Measurements from ENCODE around the gene RASD1. TPM values are rescaled to one million over a fixed set of nuclear protein-coding genes. Genes with fewer than 3 reads are reported as not detected.
A peak's percentile ranks its signal among the peaks of the same experiment; 100 is the strongest.
"Not testable (repeated sequence)": the region's sequence is repeated elsewhere in the genome, so short reads cannot be mapped to it uniquely, and the experiment has no call there.

The RASD1 gene
- total RNA-seq, 2 experiments from 2014 or later: 0.29 to 0.42 TPM

DNA sequence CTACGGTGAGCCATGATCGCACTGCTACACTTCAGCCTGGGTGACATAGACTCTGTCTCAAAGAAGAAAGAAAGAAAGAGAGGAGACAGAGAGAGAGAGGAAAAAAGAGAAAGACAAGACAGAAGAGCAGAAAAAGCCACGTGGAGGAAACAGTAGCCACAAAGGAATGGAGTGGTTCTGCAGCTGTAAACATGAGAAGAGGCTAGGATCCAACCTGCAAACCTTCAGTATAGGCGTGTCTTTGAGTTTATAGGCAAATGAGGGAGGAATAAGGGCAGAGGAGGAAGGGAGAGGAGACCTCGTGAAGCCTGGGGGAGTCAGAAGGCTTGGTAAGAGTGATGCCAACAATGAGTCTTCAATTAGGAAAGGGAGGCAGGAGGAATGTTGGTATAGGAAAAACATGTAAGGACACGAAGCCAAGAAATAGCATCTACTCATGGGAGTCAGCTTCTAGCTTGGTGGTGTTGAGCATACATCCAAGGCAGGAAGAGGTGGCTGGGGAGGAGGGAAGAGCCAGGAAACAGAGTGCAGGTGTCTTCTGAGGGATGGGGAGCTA lies 15.5 kb downstream of the RASD1 start:
- no peak overlapping the region for H3K4me3 Mint-ChIP-seq
- H3K36me3 Mint-ChIP-seq (ENCODE audit: low read depth): peaks cover 19% of the 10 kb centered on the region
- DNase-seq: no peak
- peaks cover 68% of the 10 kb centered on the region for H3K4me1 Mint-ChIP-seq
- H3K27ac Mint-ChIP-seq: no peak overlapping the region
- POLR2A ChIA-PET: no interaction called here
- H3K27me3 Mint-ChIP-seq: no peaks in the 10 kb centered on the region
- CTCF ChIA-PET: interaction anchor here (0.6 to 1.2 kb wide), 2 partner anchors 10 to 1293 kb away, joined by 3 to 4 read pairs; no protein-coding TSS in a partner anchor
- H3K9me3 Mint-ChIP-seq: no peaks in the 10 kb centered on the region

DNA sequence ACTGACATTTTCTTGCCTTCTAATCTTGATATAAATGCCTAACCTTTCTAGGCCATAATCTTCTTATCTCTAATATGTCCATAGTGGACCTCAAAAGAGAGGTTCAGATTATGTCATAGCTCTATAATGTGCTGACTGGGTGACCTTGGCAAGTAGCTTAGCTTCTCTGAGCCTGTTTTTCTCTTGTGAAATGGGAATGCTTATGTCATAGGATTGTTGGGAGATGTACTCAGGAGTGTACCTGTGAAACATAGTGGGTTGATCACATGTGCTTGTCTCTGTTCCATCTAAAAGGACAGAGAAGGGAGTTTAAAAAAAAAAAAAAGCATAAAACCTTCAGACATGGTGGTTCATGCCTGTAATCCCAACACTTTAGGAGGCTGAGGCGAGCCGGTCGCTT lies 17.0 kb downstream of the RASD1 start:
- Mint-ChIP-seq H3K4me3 (no peak overlapping the region), H3K4me1 (peaks cover 59% of the 10 kb centered on the region), H3K27me3 (no peaks in the 10 kb centered on the region), H3K36me3 (ENCODE audit: low read depth) (peaks cover 14% of the 10 kb centered on the region), H3K9me3 (no peaks in the 10 kb centered on the region), H3K27ac (no peak overlapping the region)
- POLR2A ChIA-PET: no interaction called here
- DNase-seq: no peak
- CTCF ChIA-PET: interaction anchor here (1.2 kb wide), 1 partner anchor 18 kb away, joined by 4 read pairs; no protein-coding TSS in a partner anchor

DNA sequence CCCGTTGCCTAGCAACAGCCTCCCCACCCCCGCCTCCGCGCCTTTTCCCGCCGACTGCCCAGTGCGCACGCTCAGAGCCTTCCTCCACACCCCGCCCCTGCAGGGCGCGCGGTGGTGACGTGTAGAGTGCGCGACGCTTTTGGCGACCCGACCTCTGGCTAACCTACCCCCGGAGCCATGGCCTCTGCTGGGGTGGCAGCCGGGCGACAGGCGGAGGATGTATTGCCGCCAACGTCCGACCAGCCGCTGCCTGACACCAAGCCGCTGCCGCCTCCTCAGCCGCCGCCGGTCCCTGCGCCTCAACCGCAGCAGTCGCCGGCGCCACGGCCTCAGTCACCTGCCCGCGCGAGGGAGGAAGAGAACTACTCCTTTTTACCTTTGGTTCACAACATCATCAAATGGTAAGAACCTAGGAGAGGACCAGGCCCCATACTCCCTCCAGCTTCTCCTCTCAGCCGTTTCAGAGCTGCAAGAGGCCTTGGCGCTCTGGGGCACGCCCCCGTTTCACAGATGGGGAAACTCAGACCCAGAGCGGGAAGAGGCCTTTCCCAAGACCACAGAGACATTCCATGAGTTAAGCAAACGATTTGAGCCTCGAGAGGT lies 19.2 kb downstream of the RASD1 start, which contains the start of gene MED9:
Gene MED9 (plus strand): TSS at position 136 of the 603 bp plus-strand sequence. CDS start 42 bp downstream, at position 178.
- ChIA-PET POLR2A (no interaction called here), CTCF (no interaction called here)
- Mint-ChIP-seq H3K4me1 (peaks cover 46% of the 10 kb centered on the region), H3K27ac (peak within 1 kb of the TSS; percentile 89), H3K9me3 (no peaks in the 10 kb centered on the region), H3K27me3 (peaks cover 14% of the 10 kb centered on the region), H3K36me3 (ENCODE audit: low read depth) (peaks cover 10% of the 10 kb centered on the region), H3K4me3 (peak within 1 kb of the TSS; percentile 95)
- peak; percentile 94 for DNase-seq

DNA sequence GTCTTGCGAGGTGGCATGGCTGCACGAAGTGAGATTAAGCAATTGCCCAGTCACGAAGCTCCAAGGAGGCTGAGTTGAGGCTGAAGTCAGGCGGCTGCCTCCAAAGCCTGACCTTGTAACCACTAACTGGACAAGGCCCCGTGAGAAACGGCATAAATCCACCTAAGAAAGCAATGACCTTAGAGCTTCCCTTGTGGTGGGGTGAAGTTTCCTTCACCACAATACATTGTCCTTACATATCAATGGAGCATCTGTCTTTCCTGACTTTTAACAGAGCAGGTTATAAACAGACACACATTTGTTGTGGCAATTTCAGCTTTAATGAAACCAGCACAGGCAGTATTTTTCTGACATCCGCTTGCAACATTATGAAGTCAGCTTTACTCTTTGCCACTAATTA lies 21.9 kb downstream of the RASD1 start:
- no peaks in the 10 kb centered on the region for H3K36me3 Mint-ChIP-seq (ENCODE audit: low read depth)
- H3K4me3 Mint-ChIP-seq: no peak overlapping the region
- peaks cover 16% of the 10 kb centered on the region for H3K27me3 Mint-ChIP-seq
- no peaks in the 10 kb centered on the region for H3K9me3 Mint-ChIP-seq
- ChIA-PET POLR2A (no interaction called here), CTCF (interaction anchor here (1.0 to 1.3 kb wide), 2 partner anchors 13 to 22 kb away, joined by 3 to 5 read pairs; partner anchors contain the start of gene RASD1)
- peaks cover 26% of the 10 kb centered on the region for H3K4me1 Mint-ChIP-seq
- no peak for DNase-seq
- H3K27ac Mint-ChIP-seq: no peak overlapping the region

DNA sequence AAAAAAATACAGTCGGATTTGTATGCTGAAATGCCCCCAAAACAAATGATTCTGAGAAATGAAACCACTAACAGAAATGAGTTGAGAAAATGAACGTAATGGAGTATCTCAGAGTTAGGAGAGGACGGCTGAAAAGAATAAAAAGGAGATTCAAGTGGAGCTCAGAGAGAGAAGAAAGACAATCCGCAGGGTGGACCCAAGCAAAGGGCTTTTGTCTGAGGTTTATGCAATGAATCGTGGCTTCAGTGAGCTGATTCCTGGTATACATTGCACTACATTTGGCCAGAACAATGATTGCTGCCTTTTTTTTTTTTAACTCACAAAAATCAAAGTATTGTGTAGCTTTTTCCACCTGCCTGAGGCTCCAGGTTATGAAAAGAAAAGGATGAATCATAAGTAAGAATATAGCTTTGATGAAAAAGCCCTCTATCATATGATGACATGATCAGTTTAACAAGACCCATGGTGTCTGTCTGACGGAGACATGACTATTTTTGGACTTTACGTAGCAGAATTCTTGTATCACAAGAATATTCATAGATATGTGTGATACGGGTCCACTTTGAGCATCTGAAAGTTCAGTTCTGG lies 23.8 kb downstream of the RASD1 start:
- CTCF ChIA-PET: interaction anchor here (0.6 to 1.9 kb wide), 4 partner anchors 24 to 178 kb away, joined by 3 to 4 read pairs (median 4); no protein-coding TSS in a partner anchor
- Mint-ChIP-seq H3K36me3 (ENCODE audit: low read depth) (no peaks in the 10 kb centered on the region), H3K27ac (no peak overlapping the region), H3K4me1 (peaks cover 11% of the 10 kb centered on the region), H3K4me3 (no peak overlapping the region), H3K9me3 (no peaks in the 10 kb centered on the region), H3K27me3 (peaks cover 17% of the 10 kb centered on the region)
- POLR2A ChIA-PET: no interaction called here
- DNase-seq: no peak

DNA sequence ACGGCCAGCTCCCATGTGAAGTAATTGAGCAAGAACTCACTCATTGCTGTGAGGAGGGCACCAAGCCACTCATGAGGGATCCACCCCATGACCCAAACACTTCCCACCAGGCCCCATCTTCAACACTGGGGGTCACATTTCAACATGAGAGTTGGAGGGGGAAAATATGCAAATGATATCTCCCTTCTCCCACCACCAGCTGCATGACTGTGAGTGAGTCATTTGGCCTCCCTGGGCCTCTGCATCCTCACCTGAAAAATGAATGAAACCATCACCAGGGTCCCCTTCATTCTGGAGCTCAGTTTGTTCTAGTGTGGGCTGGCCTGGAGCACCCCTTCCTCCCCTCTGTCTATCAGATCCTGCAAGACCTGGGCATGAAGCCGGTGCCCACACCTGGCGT lies 26.2 kb downstream of the RASD1 start:
- Mint-ChIP-seq H3K9me3 (no peaks in the 10 kb centered on the region), H3K4me3 (no peak overlapping the region), H3K36me3 (ENCODE audit: low read depth) (no peaks in the 10 kb centered on the region), H3K4me1 (no peaks in the 10 kb centered on the region), H3K27me3 (peaks cover 27% of the 10 kb centered on the region), H3K27ac (no peak overlapping the region)
- CTCF ChIA-PET: interaction anchor here (0.8 kb wide), 1 partner anchor 24 kb away, joined by 3 read pairs; no protein-coding TSS in a partner anchor
- no peak for DNase-seq
- POLR2A ChIA-PET: no interaction called here

DNA sequence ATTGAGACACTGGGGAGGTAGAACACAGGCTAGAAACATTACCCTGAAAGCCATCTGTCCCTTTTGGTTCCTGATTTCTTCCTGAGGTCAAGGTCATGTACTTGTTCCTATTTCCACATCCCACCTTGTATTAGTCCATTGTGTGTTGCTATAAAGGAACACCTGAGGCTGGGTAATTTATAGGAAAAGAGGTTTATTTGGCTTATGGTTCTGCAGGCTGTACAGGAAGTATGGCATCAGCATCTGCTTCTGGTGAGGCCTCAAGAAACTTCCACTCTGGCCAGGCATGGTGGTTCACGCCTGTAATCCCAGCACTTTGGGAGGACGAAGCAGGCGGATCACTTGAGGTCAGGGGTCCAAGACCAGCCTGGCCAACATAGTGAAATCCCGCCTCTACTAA lies 26.8 kb downstream of the RASD1 start:
- Mint-ChIP-seq H3K9me3 (no peaks in the 10 kb centered on the region), H3K4me1 (no peaks in the 10 kb centered on the region), H3K27me3 (peaks cover 28% of the 10 kb centered on the region), H3K36me3 (ENCODE audit: low read depth) (no peaks in the 10 kb centered on the region), H3K4me3 (no peak overlapping the region), H3K27ac (no peak overlapping the region)
- DNase-seq: no peak
- ChIA-PET CTCF (no interaction called here), POLR2A (no interaction called here)

DNA sequence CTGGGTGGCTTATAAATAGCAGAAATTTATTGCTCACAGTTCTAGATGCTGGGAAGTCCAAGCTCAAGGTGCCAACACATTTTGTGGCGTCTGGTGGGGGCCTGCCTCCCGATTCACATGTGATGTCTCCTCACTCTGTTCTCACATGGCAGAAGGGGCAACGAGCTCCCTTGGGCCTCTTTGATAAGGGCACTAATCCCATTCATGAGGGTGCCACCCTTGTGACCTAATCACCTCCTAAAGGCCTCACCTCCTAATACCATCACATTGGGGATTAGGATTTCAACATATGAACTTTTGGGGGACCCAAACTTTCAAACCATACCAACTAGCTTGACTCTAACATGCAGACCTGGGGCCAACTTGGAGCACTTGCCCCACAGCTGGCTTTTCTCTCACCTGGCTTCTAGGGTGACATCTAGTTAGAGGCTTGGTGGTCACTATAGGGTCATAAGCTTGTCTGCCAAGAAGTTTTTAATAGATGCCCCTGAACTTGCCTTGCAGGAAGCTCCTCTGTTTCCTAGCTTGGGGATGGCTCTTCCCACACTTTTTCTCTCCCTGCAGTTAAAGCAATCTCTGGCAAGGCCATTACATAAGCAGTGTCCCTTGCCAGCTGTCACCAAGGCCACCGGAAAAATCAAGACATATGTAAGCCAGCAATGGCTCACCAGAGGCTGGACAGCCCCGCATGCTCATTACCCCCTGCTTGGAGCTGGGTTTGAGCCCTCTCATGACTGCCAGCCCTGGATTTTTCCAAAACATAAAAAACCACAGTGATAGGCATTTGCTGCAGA lies 27.8 kb downstream of the RASD1 start:
- Mint-ChIP-seq H3K9me3 (no peaks in the 10 kb centered on the region), H3K4me1 (no peaks in the 10 kb centered on the region), H3K27me3 (peaks cover 25% of the 10 kb centered on the region), H3K27ac (no peak overlapping the region), H3K4me3 (no peak overlapping the region), H3K36me3 (ENCODE audit: low read depth) (no peaks in the 10 kb centered on the region)
- POLR2A ChIA-PET: no interaction called here
- CTCF ChIA-PET: interaction anchor here (2.9 kb wide), 1 partner anchor 28 kb away, joined by 13 read pairs; the partner anchor contains the start of gene RASD1
- no peak for DNase-seq

DNA sequence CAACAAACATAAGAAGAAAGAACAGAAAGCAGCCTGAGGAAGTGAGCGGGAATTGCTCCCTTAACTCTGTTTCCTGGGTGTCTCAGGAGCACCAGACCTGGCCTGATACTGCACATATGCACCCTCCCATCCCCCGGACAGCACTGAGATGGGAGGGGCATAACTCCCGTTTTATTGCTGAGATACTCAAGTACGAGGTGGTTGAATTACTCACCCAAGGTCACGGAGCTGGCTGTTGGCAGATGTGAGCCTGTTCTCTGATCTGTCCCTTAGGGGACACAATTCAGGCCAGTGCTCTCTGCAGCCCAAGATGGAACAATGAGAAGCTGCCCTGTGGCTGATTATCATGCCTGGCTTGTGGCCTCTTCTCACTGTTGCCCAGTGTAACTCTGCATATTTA lies 28.5 kb downstream of the RASD1 start:
- no peaks in the 10 kb centered on the region for H3K9me3 Mint-ChIP-seq
- H3K36me3 Mint-ChIP-seq (ENCODE audit: low read depth): no peaks in the 10 kb centered on the region
- ChIA-PET CTCF (interaction anchor here (1.0 to 2.9 kb wide), 2 partner anchors 27 to 29 kb away, joined by 3 to 13 read pairs; partner anchors contain the start of gene RASD1), POLR2A (no interaction called here)
- no peaks in the 10 kb centered on the region for H3K4me1 Mint-ChIP-seq
- no peak overlapping the region for H3K4me3 Mint-ChIP-seq
- DNase-seq: no peak
- peaks cover 18% of the 10 kb centered on the region for H3K27me3 Mint-ChIP-seq
- no peak overlapping the region for H3K27ac Mint-ChIP-seq

DNA sequence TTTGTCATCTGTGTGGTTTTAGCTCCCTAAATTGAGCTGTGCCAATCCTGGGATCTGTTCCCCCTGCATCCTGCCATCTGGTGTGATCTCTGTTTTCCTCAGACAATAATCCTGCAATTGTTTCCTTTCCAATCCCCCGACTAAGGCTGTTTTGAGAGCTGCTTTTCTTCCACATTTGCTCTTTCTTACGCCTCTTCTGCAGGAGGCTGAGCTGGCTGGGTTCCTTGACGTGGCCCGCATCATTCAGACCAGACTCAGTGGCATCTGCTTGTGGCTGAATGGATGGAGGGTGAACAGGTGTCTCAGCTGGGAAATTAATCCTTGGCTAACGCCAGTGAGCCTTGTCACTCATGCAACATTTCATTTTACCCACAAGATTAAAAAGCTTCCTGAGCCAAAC lies 29.2 kb downstream of the RASD1 start:
- DNase-seq: no peak
- ChIA-PET POLR2A (no interaction called here), CTCF (interaction anchor here (1.0 to 2.9 kb wide), 3 partner anchors 11 to 30 kb away, joined by 3 to 13 read pairs (median 3); partner anchors contain the start of gene RASD1)
- Mint-ChIP-seq H3K4me3 (no peak overlapping the region), H3K4me1 (no peaks in the 10 kb centered on the region), H3K27ac (no peak overlapping the region), H3K36me3 (ENCODE audit: low read depth) (no peaks in the 10 kb centered on the region), H3K9me3 (no peaks in the 10 kb centered on the region), H3K27me3 (peaks cover 14% of the 10 kb centered on the region)

DNA sequence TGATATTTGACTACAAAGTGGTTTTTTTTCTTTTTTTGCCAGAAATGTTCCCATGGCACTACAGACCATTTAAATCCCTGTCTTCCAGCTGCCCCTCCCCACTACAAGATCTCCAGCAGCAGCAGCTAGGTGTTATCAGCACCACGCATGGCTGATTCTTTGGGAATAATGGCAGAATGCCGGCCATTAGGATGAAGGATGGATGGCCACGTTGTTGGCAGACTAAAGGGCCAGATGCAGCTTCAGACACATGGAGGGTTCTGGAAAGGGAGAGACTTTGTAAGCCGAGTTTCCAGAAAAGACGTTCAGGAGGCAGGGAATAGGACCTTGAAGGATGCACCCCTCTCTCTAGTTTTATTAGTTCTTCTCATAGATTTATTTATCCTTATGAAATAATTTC lies 29.7 kb downstream of the RASD1 start:
- CTCF ChIA-PET: interaction anchor here (0.7 to 2.9 kb wide), 4 partner anchors 10 to 111 kb away, joined by 3 to 13 read pairs (median 3); partner anchors contain the start of gene RASD1

DNA sequence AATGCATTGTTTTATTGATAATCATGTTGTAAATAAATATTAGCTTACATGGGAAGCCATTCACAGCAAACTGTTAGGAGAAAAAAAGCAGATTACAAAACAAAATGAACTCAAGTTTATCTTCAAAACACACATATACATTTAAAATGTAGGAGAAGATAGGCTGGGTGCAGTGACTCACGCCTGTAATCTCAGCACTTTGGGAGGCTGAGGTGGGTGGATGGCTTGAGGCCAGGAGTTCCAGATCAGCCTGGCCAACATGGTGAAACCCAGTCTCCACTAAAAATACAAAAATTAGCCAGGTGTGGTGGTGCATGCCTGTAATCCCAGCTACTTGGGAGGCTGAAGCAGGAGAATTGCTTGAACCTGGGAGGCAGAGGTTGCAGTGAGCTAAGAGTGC lies 30.3 kb downstream of the RASD1 start:
- CTCF ChIA-PET: interaction anchor here (0.7 to 2.9 kb wide), 2 partner anchors 31 to 111 kb away, joined by 3 to 13 read pairs; partner anchors contain the start of gene RASD1
- H3K27me3 Mint-ChIP-seq: peaks cover 14% of the 10 kb centered on the region
- H3K4me1 Mint-ChIP-seq; POLR2A ChIA-PET; H3K27ac Mint-ChIP-seq; H3K36me3 Mint-ChIP-seq (ENCODE audit: low read depth); DNase-seq; H3K4me3 Mint-ChIP-seq; H3K9me3 Mint-ChIP-seq: not testable (repeated sequence)

More for the DNA sequence above, 29.7 kb downstream of the RASD1 start:
- Mint-ChIP-seq H3K36me3 (ENCODE audit: low read depth) (no peaks in the 10 kb centered on the region), H3K27me3 (peaks cover 14% of the 10 kb centered on the region), H3K4me1 (no peaks in the 10 kb centered on the region), H3K4me3 (no peak overlapping the region), H3K9me3 (no peaks in the 10 kb centered on the region), H3K27ac (no peak overlapping the region)
- DNase-seq: no peak
- POLR2A ChIA-PET: interaction anchor here (0.7 kb wide), 1 partner anchor 131 kb away, joined by 6 read pairs; no protein-coding TSS in a partner anchor

Data from activated CD4-positive, alpha-beta T cell treated with anti-CD3 and anti-CD28 coated beads, Interleukin-2, amount 10 ng/mL, durations not matched to agents 7 days and 5 days (primary cell).